Breast epithelium (tissue), 4 donors: ENCODE measurements around the gene KERA. TPM values are rescaled to one million over a fixed set of nuclear protein-coding genes. Genes with fewer than 3 reads are reported as not detected.

Source experiments
- DNase-seq, 2 donors: peaks; one replicate each; pipeline ENCODE4 v3.0.0-alpha.2; 2019; ENCODE audit warnings: low spot score in 2 of 2
- H3K27ac ChIP-seq, 2 donors: fragments of 200-600 bp; sonication (generic) in 1 of 2; one replicate each; pipeline ENCODE4 v1.5.1; 2016 to 2019; ENCODE audit warnings: mild to moderate bottlenecking in 1 of 2
- H3K27me3 ChIP-seq, 2 donors: fragments of 200-600 bp; sonication (generic) in 1 of 2; one replicate each; pipeline versions ENCODE4 v1.5.1 to v1.6.0; 2017 to 2019; ENCODE audit warnings: control low read depth in 1 of 2, mild to moderate bottlenecking in 1 of 2
- H3K36me3 ChIP-seq: fragments of 200-600 bp; one replicate; pipeline ENCODE4 v1.5.1; 2019
- H3K4me1 ChIP-seq, 2 donors: fragments of 200-600 bp; sonication (generic); one replicate each; pipeline ENCODE4 v1.5.1; 2016 to 2019; ENCODE audit warnings: control low read depth in 1 of 2
- H3K4me3 ChIP-seq, 3 donors: fragments of 200-600 bp; sonication (generic); 1 replicate in 2 of 3; 2 replicates in 1 of 3; pipeline ENCODE4 v1.5.1; 2016 to 2019; ENCODE audit warnings: mild to moderate bottlenecking in 3 of 3, moderate library complexity in 2 of 3
- H3K9me3 ChIP-seq, 2 donors: fragments of 200-600 bp; sonication (generic) in 1 of 2; one replicate each; pipeline ENCODE4 v1.5.1; 2016 to 2019; ENCODE audit warnings: control low read depth in 1 of 2
- POLR2A ChIP-seq: fragments of 450-650 bp; IDR thresholded peaks from one replicate; pipeline ENCODE4 v1.6.1; 2016; ENCODE audit warnings: antibody characterized with exemption, mild to moderate bottlenecking, moderate library complexity
- POLR2AphosphoS5 ChIP-seq, 3 donors: sonication (generic); formaldehyde crosslinking; IDR thresholded peaks; one replicate each; pipeline ENCODE4 v1.6.1; 2017; ENCODE audit warnings: antibody characterized with exemption in 3 of 3
- intact Hi-C: fragments of 100-400 bp; cut with DNase I; formaldehyde crosslinking; loops from one replicate; pipeline ENCODE4 v1.15.1; 2023; ENCODE audit warnings: low total_unique reads
- total RNA-seq, 3 donors: library from RNA; depleted of rRNA; stranded (reverse); fragments of >200 nt; gene quantifications; one replicate each; pipeline ENCODE4 v1.1.0, GENCODE V29; 2016
- TF ChIP-seq, protein P1 (sequence below), 3 donors: fragments of 450-650 bp; IDR thresholded peaks; one replicate each; pipeline ENCODE4 v1.5.1; 2016 to 2017; ENCODE audit warnings: antibody characterized with exemption in 3 of 3, mild to moderate bottlenecking in 3 of 3, moderate library complexity in 3 of 3

KERA gene
- total RNA-seq, 3 donors from 2014 or later: 0.15 to 0.33 TPM; not detected in 1

- no peak for DNase-seq
- Histone ChIP-seq H3K4me1 (no peaks in the 10 kb centered on the region), H3K27me3 (no peaks in the 10 kb centered on the region), H3K27ac (peak overlapping the region in 1 of 2 donors; percentile 49), H3K36me3 (no peaks in the 10 kb centered on the region), H3K9me3 (no peaks in the 10 kb centered on the region), H3K4me3 (no peak overlapping the region)
- TF ChIP-seq POLR2AphosphoS5 (IDR thresholded peaks at IDR 0.05) (no peak), POLR2A (no peak)
- TF ChIP-seq, protein P1, sequence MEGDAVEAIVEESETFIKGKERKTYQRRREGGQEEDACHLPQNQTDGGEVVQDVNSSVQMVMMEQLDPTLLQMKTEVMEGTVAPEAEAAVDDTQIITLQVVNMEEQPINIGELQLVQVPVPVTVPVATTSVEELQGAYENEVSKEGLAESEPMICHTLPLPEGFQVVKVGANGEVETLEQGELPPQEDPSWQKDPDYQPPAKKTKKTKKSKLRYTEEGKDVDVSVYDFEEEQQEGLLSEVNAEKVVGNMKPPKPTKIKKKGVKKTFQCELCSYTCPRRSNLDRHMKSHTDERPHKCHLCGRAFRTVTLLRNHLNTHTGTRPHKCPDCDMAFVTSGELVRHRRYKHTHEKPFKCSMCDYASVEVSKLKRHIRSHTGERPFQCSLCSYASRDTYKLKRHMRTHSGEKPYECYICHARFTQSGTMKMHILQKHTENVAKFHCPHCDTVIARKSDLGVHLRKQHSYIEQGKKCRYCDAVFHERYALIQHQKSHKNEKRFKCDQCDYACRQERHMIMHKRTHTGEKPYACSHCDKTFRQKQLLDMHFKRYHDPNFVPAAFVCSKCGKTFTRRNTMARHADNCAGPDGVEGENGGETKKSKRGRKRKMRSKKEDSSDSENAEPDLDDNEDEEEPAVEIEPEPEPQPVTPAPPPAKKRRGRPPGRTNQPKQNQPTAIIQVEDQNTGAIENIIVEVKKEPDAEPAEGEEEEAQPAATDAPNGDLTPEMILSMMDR (IDR thresholded peaks at IDR 0.05): no peak
- intact Hi-C loops: no loop called here
Observed at GRCh38 chr12:91017511-91018263, 40.1 kb downstream of the KERA start.

DNA sequence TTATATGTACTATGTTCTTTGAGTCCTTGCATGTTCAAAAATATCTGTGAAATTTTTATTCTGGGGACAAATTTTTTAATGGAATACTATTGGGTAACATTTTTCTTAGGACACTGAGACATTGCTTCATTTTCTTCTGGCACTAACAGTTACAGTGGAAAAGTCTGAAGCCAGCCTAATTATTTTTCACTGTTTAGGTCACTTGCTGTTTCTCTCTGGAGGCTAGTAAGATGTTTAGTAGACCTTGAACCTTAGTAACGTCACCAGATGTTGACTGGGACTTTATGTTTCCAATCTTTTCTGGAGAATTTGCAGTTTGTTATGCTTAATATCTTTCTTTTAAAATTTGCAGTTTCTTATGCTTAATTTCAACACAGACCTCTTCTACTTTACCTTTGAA, 40.8 kb downstream of the KERA start:
- no peaks in the 10 kb centered on the region for H3K9me3 ChIP-seq
- DNase-seq: no peak
- no peak overlapping the region for H3K27ac ChIP-seq
- no peaks in the 10 kb centered on the region for H3K27me3 ChIP-seq
- intact Hi-C loops: no loop called here
- no peaks in the 10 kb centered on the region for H3K4me1 ChIP-seq
- H3K4me3 ChIP-seq: no peak overlapping the region
- H3K36me3 ChIP-seq: no peaks in the 10 kb centered on the region
- no peak for TF ChIP-seq POLR2A
- no peak for TF ChIP-seq POLR2AphosphoS5 (IDR thresholded peaks at IDR 0.05)
- TF ChIP-seq, protein P1 (IDR thresholded peaks at IDR 0.05): no peak

DNA sequence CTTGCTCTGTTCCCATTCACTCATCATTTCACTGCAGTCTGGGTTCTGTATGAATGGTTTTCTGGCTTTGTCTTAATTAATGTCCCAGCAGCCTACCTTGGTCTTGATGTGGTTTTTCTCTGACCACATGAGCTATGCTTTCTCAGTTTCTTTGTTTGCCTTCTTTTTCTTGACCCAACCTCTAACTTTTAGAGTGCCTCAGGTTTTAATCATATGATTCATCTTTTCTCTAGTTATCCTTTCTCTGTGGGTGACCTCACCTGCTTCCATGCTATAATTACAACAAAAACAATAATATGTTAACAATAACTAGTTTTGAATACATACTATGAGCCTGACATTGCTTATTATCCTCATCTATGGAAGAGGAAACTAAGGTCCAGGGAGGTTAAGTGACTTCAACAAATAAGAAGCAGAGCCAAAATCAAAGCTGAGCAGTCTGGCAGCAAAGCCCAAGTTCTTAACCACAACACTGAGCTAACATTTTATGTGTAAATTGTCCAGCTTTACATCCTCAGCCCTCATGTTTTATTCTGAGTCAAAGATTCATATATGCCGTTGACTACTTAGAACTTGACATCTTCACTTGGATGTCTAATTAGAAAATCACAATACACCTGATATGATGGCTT, 48.4 kb downstream of the KERA start:
- DNase-seq: no peak
- no peak overlapping the region for H3K4me3 ChIP-seq
- intact Hi-C loops: loop anchor here (1.0 kb wide), 1 partner anchor 9 kb away; no protein-coding TSS in a partner anchor
- H3K4me1 ChIP-seq: no peaks in the 10 kb centered on the region
- no peaks in the 10 kb centered on the region for H3K9me3 ChIP-seq
- TF ChIP-seq, protein P1 (IDR thresholded peaks at IDR 0.05): no peak
- TF ChIP-seq POLR2A: no peak
- no peak for TF ChIP-seq POLR2AphosphoS5 (IDR thresholded peaks at IDR 0.05)
- H3K27me3 ChIP-seq: no peaks in the 10 kb centered on the region
- no peaks in the 10 kb centered on the region for H3K36me3 ChIP-seq
- no peak overlapping the region for H3K27ac ChIP-seq

DNA sequence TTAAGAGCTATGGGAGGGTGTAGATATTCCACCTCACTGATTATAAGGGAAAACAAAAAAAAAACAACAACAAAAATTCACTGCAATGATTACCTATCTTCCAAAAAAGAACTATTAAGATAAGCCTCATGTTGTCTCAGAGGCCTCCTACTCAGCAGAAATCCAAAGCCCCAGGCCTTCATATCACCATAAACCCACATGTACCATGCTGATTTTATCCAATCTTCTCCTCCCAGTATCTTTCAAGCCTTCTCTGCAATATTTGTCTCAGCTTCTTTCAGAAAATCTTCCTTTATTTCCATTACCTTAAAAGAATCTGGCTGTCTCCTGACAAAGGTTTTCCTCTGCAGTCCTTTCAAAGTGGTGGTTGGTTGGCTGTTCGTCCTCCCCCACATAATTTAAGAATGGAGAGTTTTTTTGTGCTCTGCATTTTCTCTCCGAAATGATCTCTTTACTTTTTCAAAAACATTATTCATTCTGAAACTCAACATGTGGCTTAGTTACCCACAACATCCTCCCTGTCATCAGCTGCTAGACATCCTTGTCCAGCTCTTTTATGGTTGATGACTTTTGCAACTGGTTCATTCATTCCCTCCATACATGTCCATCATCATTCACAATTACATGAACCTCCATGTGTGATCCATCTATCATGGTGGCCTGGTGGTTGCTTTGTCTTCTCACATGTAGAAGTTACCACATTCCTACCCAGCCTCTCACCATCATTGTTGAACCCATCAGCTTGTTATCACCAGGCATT, 50.1 kb downstream of the KERA start:
- intact Hi-C loops: no loop called here
- TF ChIP-seq, protein P1 (IDR thresholded peaks at IDR 0.05): no peak
- no peak for TF ChIP-seq POLR2A
- no peaks in the 10 kb centered on the region for H3K9me3 ChIP-seq
- DNase-seq: no peak
- H3K27ac ChIP-seq: no peak overlapping the region
- no peaks in the 10 kb centered on the region for H3K27me3 ChIP-seq
- no peaks in the 10 kb centered on the region for H3K4me1 ChIP-seq
- no peak overlapping the region for H3K4me3 ChIP-seq
- no peaks in the 10 kb centered on the region for H3K36me3 ChIP-seq

DNA sequence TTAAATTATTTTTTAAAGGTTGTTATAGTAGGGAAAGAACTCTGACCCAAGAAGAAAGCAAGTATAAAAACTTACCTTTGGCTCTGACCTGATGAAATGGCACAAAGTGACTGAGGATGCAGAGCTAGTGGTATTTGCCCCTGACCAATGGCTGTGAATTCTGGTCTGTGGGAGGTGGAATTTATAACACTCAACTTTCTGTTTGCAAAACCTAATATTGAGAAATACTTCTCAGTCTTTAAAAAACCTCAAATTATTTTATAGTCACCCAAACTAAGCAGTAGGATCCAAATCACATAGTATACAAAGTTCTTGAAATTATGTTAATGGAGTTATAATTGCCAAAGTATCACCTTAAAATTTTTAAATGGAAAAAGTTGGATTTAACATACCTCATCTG, 53.0 kb downstream of the KERA start, which contains the start of gene EPYC:
Gene EPYC (minus strand): TSS at position 101 of the 400 bp plus-strand sequence. CDS start 2,407 bp downstream, outside the sequence.
- TF ChIP-seq POLR2AphosphoS5 (IDR thresholded peaks at IDR 0.05): no peak
- no peak for TF ChIP-seq POLR2A
- TF ChIP-seq, protein P1 (IDR thresholded peaks at IDR 0.05): no peak

More for the DNA sequence above, 53.0 kb downstream of the KERA start, which contains the start of gene EPYC:
- DNase-seq: no peak
- intact Hi-C loops: no loop called here
- Histone ChIP-seq H3K27ac (no peak within 1 kb of the TSS), H3K4me1 (no peaks in the 10 kb centered on the region), H3K36me3 (no peaks in the 10 kb centered on the region), H3K27me3 (no peaks in the 10 kb centered on the region), H3K4me3 (no peak within 1 kb of the TSS), H3K9me3 (no peaks in the 10 kb centered on the region)
